ENCODE results near the gene CRYBG1. TPM values are rescaled to one million over a fixed set of nuclear protein-coding genes. Genes with fewer than 3 reads are reported as not detected.

Gene CRYBG1
- total and polyA plus RNA-seq, 10 of the 15 experiments (the other 5 are each of a cell fraction or from before 2014, with no cell fraction given): 6.5 to 57.0 (median 25.2) TPM

DNA sequence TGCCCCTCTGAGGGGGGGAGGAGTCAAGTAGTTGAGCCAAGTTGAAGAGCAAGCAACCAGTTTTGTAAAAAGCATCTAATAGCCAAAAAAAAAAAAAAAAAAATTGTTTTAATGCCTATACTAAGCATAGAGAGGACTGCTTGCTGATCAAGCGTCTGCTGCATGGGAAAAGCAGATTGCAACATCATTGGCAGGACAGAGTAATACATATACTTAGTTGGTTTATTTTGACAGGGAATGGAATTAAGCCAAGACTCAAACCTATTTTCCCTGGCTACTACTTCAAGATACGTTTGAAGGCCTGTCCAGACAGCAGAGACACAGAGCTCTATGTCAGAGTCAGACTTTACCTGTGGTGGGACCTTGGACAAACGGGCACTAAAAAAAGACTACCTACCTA lies 148.3 kb downstream of the CRYBG1 start:
- Histone ChIP-seq H3K4me2 (ENCODE audit: control insufficient read depth, insufficient read depth) (no peak overlapping the region), H3K4me1 (ENCODE audit: control insufficient read depth, insufficient read depth, low read length) (peaks cover 5% of the 10 kb centered on the region; the same call in 1 of the 2 replicates), H3K27ac (ENCODE audit: control insufficient read depth, insufficient read depth) (no peak overlapping the region), H3K79me2 (ENCODE audit: control insufficient read depth, insufficient read depth, low read length) (peaks cover 25% of the 10 kb centered on the region), H3K36me3 (ENCODE audit: control insufficient read depth in 2 of 2, insufficient read depth in 2 of 2, low read length in 1 of 2) (no peaks in the 10 kb centered on the region), H3K9ac (ENCODE audit: control insufficient read depth, insufficient read depth, low read length) (no peak overlapping the region), H4K20me1 (ENCODE audit: control insufficient read depth, insufficient read depth) (no peaks in the 10 kb centered on the region), H3K9me3 (replicated peaks; ENCODE audit: control insufficient read depth, insufficient read depth, low read length) (no peaks in the 10 kb centered on the region), H2AFZ (ENCODE audit: control insufficient read depth, low read depth, low read length) (no peak overlapping the region), H3K4me3 (no peak overlapping the region), H3K27me3 (replicated peaks in 1 of 2; ENCODE audit: control insufficient read depth in 2 of 2, insufficient read depth in 2 of 2, low read length in 1 of 2) (no peaks in the 10 kb centered on the region; a peak in 1 of 4 replicates)
- in situ Hi-C loops (cut with MboI) (loop anchor here (25.0 kb wide), 1 partner anchor 1047 kb away; no protein-coding TSS in a partner anchor), intact Hi-C loops (cut with micrococcal nuclease; ENCODE audit: unreplicated experiment) (no loop called here)
- ChIA-PET SMC1A (ENCODE audit: uncharacterized antibody, unreplicated experiment) (interaction anchor here (0.6 to 6.5 kb wide), 6 partner anchors 14 to 136 kb away, joined by 3 to 109 read pairs (median 4); no protein-coding TSS in a partner anchor), RAD21 (ENCODE audit: unreplicated experiment) (interaction anchor here (1.1 kb wide), 2 partner anchors 36 to 63 kb away, joined by 3 to 4 read pairs; no protein-coding TSS in a partner anchor), POLR2A (interaction anchor here (0.6 to 5.6 kb wide), 2 partner anchors 12 to 15 kb away, joined by 3 to 47 read pairs; no protein-coding TSS in a partner anchor), CTCF (interaction anchor here (1.3 to 6.8 kb wide), 5 partner anchors 13 to 64 kb away, joined by 4 to 79 read pairs (median 10); no protein-coding TSS in a partner anchor)
- 78% methylated on average over 3 of the region's 3 CpGs for WGBS (ENCODE audit: insufficient coverage, insufficient replicate concordance, low lambda C conversion rate, missing lambda C conversion rate)
- DNase-seq (ENCODE audit: low read depth, low spot score): no peak
- no peak for FAIRE-seq
- TF ChIP-seq, protein P1, sequence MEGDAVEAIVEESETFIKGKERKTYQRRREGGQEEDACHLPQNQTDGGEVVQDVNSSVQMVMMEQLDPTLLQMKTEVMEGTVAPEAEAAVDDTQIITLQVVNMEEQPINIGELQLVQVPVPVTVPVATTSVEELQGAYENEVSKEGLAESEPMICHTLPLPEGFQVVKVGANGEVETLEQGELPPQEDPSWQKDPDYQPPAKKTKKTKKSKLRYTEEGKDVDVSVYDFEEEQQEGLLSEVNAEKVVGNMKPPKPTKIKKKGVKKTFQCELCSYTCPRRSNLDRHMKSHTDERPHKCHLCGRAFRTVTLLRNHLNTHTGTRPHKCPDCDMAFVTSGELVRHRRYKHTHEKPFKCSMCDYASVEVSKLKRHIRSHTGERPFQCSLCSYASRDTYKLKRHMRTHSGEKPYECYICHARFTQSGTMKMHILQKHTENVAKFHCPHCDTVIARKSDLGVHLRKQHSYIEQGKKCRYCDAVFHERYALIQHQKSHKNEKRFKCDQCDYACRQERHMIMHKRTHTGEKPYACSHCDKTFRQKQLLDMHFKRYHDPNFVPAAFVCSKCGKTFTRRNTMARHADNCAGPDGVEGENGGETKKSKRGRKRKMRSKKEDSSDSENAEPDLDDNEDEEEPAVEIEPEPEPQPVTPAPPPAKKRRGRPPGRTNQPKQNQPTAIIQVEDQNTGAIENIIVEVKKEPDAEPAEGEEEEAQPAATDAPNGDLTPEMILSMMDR (IDR thresholded peaks at IDR 0.05 in 2 of 3, conservative IDR thresholded peaks at IDR 0.05 in 1 of 3; ENCODE audit: control insufficient read depth in 2 of 3, extremely low read depth in 1 of 3, insufficient read depth in 1 of 3, low read depth in 3 of 3, low read length in 3 of 3): no peak
- TF ChIP-seq, protein P2, sequence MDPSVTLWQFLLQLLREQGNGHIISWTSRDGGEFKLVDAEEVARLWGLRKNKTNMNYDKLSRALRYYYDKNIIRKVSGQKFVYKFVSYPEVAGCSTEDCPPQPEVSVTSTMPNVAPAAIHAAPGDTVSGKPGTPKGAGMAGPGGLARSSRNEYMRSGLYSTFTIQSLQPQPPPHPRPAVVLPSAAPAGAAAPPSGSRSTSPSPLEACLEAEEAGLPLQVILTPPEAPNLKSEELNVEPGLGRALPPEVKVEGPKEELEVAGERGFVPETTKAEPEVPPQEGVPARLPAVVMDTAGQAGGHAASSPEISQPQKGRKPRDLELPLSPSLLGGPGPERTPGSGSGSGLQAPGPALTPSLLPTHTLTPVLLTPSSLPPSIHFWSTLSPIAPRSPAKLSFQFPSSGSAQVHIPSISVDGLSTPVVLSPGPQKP (IDR thresholded peaks at IDR 0.05; ENCODE audit: low read depth, low read length): no peak
- TF ChIP-seq NFIC (IDR thresholded peaks at IDR 0.05; ENCODE audit: low read depth, low read length) (no peak), ESRRA (IDR thresholded peaks at IDR 0.05; ENCODE audit: low read length) (no peak), MYC (IDR thresholded peaks at IDR 0.05; ENCODE audit: insufficient read depth, insufficient read length, insufficient replicate concordance, low read length, severe bottlenecking) (no peak), CBX3 (IDR thresholded peaks at IDR 0.05; ENCODE audit: borderline replicate concordance, low read depth) (no peak), ETV6 (conservative IDR thresholded peaks at IDR 0.05 in 1 of 2, IDR thresholded peaks at IDR 0.05 in 1 of 2; ENCODE audit: borderline replicate concordance in 1 of 2, low read depth in 1 of 2) (no peak), SRF (IDR thresholded peaks at IDR 0.05; ENCODE audit: low read depth in 2 of 2, low read length in 2 of 2) (no peak), RB1 (IDR thresholded peaks at IDR 0.05; ENCODE audit: borderline replicate concordance) (no peak)
- TF ChIP-seq, protein P3, sequence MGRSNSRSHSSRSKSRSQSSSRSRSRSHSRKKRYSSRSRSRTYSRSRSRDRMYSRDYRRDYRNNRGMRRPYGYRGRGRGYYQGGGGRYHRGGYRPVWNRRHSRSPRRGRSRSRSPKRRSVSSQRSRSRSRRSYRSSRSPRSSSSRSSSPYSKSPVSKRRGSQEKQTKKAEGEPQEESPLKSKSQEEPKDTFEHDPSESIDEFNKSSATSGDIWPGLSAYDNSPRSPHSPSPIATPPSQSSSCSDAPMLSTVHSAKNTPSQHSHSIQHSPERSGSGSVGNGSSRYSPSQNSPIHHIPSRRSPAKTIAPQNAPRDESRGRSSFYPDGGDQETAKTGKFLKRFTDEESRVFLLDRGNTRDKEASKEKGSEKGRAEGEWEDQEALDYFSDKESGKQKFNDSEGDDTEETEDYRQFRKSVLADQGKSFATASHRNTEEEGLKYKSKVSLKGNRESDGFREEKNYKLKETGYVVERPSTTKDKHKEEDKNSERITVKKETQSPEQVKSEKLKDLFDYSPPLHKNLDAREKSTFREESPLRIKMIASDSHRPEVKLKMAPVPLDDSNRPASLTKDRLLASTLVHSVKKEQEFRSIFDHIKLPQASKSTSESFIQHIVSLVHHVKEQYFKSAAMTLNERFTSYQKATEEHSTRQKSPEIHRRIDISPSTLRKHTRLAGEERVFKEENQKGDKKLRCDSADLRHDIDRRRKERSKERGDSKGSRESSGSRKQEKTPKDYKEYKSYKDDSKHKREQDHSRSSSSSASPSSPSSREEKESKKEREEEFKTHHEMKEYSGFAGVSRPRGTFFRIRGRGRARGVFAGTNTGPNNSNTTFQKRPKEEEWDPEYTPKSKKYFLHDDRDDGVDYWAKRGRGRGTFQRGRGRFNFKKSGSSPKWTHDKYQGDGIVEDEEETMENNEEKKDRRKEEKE (IDR thresholded peaks at IDR 0.05): no peak
- no TSS peak for BruUV-seq (replicated peaks)
- no peak for ATAC-seq
